ENCODE results near the gene PLXNA1.

Gene PLXNA1

GRCh38 chr3:127032296-127032990 is 49.5 kb downstream of the PLXNA1 start:
- no peak for DNase-seq (ENCODE audit: low read depth, low spot score)
- no peak overlapping the region for H3K4me3 ChIP-seq (ENCODE audit: low read depth, low read length)
- POLR2A ChIA-PET, result no interaction called here
- TF ChIP-seq CTCF (IDR thresholded peaks at IDR 0.05; ENCODE audit: insufficient read depth, low read length, missing control alignments), result no peak
- CTCF ChIA-PET, result no interaction called here
